Transverse colon (tissue), 4 donors: ENCODE results near the gene ALKBH7. TPM values are rescaled to one million over a fixed set of nuclear protein-coding genes. Genes with fewer than 3 reads are reported as not detected.
"Not testable (repeated sequence)": the region's sequence is repeated elsewhere in the genome, so short reads cannot be mapped to it uniquely, and the experiment has no call there.

Source experiments
- DNase-seq: peaks from one replicate; pipeline ENCODE4 v3.0.0-alpha.2; 2019
- H3K27ac ChIP-seq, 4 donors: fragments of 200-600 bp; sonication (generic); 2 replicates each; pipeline ENCODE4 v1.5.1; 2016 to 2018; ENCODE audit warnings: inconsistent platforms in 4 of 4
- H3K27me3 ChIP-seq: fragments of 200-600 bp; sonication (generic); 2 replicates; pipeline ENCODE4 v1.5.1; 2017; ENCODE audit warnings: inconsistent platforms
- H3K36me3 ChIP-seq, 4 donors: fragments of 200-600 bp; sonication (generic); 2 replicates each; pipeline ENCODE4 v1.5.1; 2017 to 2019; ENCODE audit warnings: inconsistent platforms in 4 of 4
- H3K4me1 ChIP-seq, 4 donors: fragments of 200-600 bp; sonication (generic); 2 replicates each; pipeline ENCODE4 v1.5.1; 2017 to 2020; ENCODE audit warnings: inconsistent platforms in 4 of 4
- H3K4me3 ChIP-seq, 4 donors: fragments of 200-600 bp; sonication (generic); 1 replicate in 1 of 4; 2 replicates in 3 of 4; pipeline versions ENCODE4 v1.5.1 to v1.6.1; 2017 to 2019; ENCODE audit warnings: inconsistent platforms in 4 of 4
- H3K9me3 ChIP-seq, 2 donors: fragments of 200-600 bp; sonication (generic); 2 replicates each; pipeline ENCODE4 v1.5.1; 2017 to 2019; ENCODE audit warnings: inconsistent platforms in 2 of 2
- CTCF ChIP-seq, 5 experiments: fragments of 200-600 bp in 3 of 5; fragments of 450-650 bp in 2 of 5; sonication (generic) in 3 of 5; IDR thresholded peaks; 1 replicate in 2 of 5; 2 replicates in 3 of 5; pipeline ENCODE4 v1.5.1; 2016 to 2017; ENCODE audit warnings: antibody characterized with exemption in 5 of 5, inconsistent platforms in 3 of 5, mild to moderate bottlenecking in 2 of 5, moderate library complexity in 1 of 5
- EP300 ChIP-seq: sonication (generic); formaldehyde crosslinking; IDR thresholded peaks from one replicate; pipeline ENCODE4 v1.6.1; 2017; ENCODE audit warnings: antibody characterized with exemption, low read depth
- POLR2A ChIP-seq: fragments of 450-650 bp; IDR thresholded peaks from one replicate; pipeline ENCODE4 v1.6.1; 2016; ENCODE audit warnings: antibody characterized with exemption, mild to moderate bottlenecking, moderate library complexity
- POLR2AphosphoS5 ChIP-seq, 3 donors: sonication (generic); formaldehyde crosslinking; IDR thresholded peaks; one replicate each; pipeline ENCODE4 v1.6.1; 2016; ENCODE audit warnings: antibody characterized with exemption in 3 of 3
- WGBS, 2 donors: methylation state at CpG; one replicate each; pipeline ENCODE4 v1.1.5; 2018; ENCODE audit warnings: low coverage in 1 of 2; 5-methylcytosine and 5-hydroxymethylcytosine counted together
- in situ Hi-C, 4 donors: fragments of 200-750 bp; cut with MboI; loops; one replicate each; pipeline versions ENCODE4 v1.15.0 to v1.15.1; 2017; ENCODE audit warnings: low sequenced_read_pairs in 3 of 4, low pct_ligation_motif_present in 1 of 4, low pct_unique_long_range_greater_than_20kb in 1 of 4
- intact Hi-C: fragments of 100-400 bp; cut with DNase I; formaldehyde crosslinking; loops from one replicate; pipeline ENCODE4 v1.15.1; 2023; ENCODE audit warnings: low total_unique reads
- total RNA-seq, 4 donors: library from RNA; depleted of rRNA; stranded (reverse); fragments of >200 nt; gene quantifications; one replicate each; pipeline ENCODE4 v1.1.0, GENCODE V29; 2016

Gene ALKBH7
- total RNA-seq, 4 donors from 2014 or later: 135 to 188 (median 158) TPM

GRCh38 chr19:6393074-6393982 is 20.7 kb downstream of the ALKBH7 start, which contains the start of gene GTF2F1:
TSS of gene GTF2F1 (minus strand) at chr19:6393164. CDS start at chr19:6392995, 169 bp downstream.
- in situ Hi-C loops: no loop called here
- Histone ChIP-seq H3K27ac (peak within 1 kb of the TSS; percentile 89 to 98 (median 94)), H3K27me3 (no peaks in the 10 kb centered on the region), H3K4me3 (peak within 1 kb of the TSS; percentile 62 to 93 (median 82)), H3K9me3 (no peaks in the 10 kb centered on the region), H3K36me3 (peaks cover 0 to 22% (median 6%) of the 10 kb centered on the region in 4 donors), H3K4me1 (peaks cover 5 to 18% (median 8%) of the 10 kb centered on the region in 4 donors)
- intact Hi-C loops: loop anchor here (1.0 kb wide), 1 partner anchor 30 kb away; no protein-coding TSS in a partner anchor
- TF ChIP-seq CTCF (IDR thresholded peaks at IDR 0.05): peak in 3 of 5 experiments; percentile 14 to 31 (median 17)
- no peak for TF ChIP-seq EP300
- TF ChIP-seq POLR2A: peak; percentile 48
- TF ChIP-seq POLR2AphosphoS5 (IDR thresholded peaks at IDR 0.05): peak in 2 of 3 donors; percentile 44 to 55
- peak; percentile 93 for DNase-seq
- 1% methylated on average over 55 of the region's 69 CpGs; no CpG with 5 or more reads in 1 of the 2 donors for WGBS, 2 donors

GRCh38 chr19:6393983-6394412 is 21.4 kb downstream of the ALKBH7 start:
- TF ChIP-seq CTCF (IDR thresholded peaks at IDR 0.05) (no peak), POLR2A (no peak), POLR2AphosphoS5 (IDR thresholded peaks at IDR 0.05) (no peak), EP300 (no peak)
- in situ Hi-C loops (no loop called here), intact Hi-C loops (loop anchor here (1.0 kb wide), 1 partner anchor 29 kb away; no protein-coding TSS in a partner anchor)
- H3K4me3 ChIP-seq: peak overlapping the region; percentile 62 to 93 (median 82)
- H3K27me3 ChIP-seq: no peaks in the 10 kb centered on the region
- DNase-seq: peak; percentile 76
- WGBS, 2 donors: 0 to 28% methylated on average over 2 to 14 of the region's 14 CpGs
- H3K9me3 ChIP-seq: no peaks in the 10 kb centered on the region
- peaks cover 0 to 16% (median 3%) of the 10 kb centered on the region in 4 donors for H3K36me3 ChIP-seq
- H3K27ac ChIP-seq: peak overlapping the region; percentile 89 to 98 (median 94)
- peaks cover 5 to 18% (median 8%) of the 10 kb centered on the region in 4 donors for H3K4me1 ChIP-seq

GRCh38 chr19:6394831-6395230 is 22.2 kb downstream of the ALKBH7 start:
- Histone ChIP-seq H3K27ac (no peak overlapping the region), H3K27me3 (no peaks in the 10 kb centered on the region), H3K9me3 (no peaks in the 10 kb centered on the region), H3K4me3 (no peak overlapping the region), H3K36me3 (peaks cover 0 to 7% (median 0%) of the 10 kb centered on the region in 4 donors), H3K4me1 (peaks cover 5 to 18% (median 8%) of the 10 kb centered on the region in 4 donors)
- in situ Hi-C loops: no loop called here
- TF ChIP-seq EP300 (no peak), CTCF (IDR thresholded peaks at IDR 0.05) (no peak), POLR2AphosphoS5 (IDR thresholded peaks at IDR 0.05) (no peak), POLR2A (no peak)
- 92 to 94% methylated on average over 3 of the region's 3 CpGs for WGBS, 2 donors
- no peak for DNase-seq
- intact Hi-C loops: no loop called here

GRCh38 chr19:6396305-6396704 is 23.7 kb downstream of the ALKBH7 start:
- H3K27ac ChIP-seq: no peak overlapping the region
- TF ChIP-seq EP300 (no peak), POLR2AphosphoS5 (IDR thresholded peaks at IDR 0.05) (no peak), POLR2A (no peak)
- DNase-seq: no peak
- H3K27me3 ChIP-seq: no peaks in the 10 kb centered on the region
- intact Hi-C loops: no loop called here
- peaks cover 5 to 18% (median 8%) of the 10 kb centered on the region in 4 donors for H3K4me1 ChIP-seq
- H3K9me3 ChIP-seq: no peaks in the 10 kb centered on the region
- no peaks in the 10 kb centered on the region for H3K36me3 ChIP-seq
- 97% methylated on average over 12 of the region's 12 CpGs; no CpG with 5 or more reads in 1 of the 2 donors for WGBS, 2 donors
- H3K4me3 ChIP-seq: no peak overlapping the region
- in situ Hi-C loops: no loop called here

GRCh38 chr19:6400062-6400944 is 27.7 kb downstream of the ALKBH7 start:
- 79 to 90% methylated on average over 5 to 23 of the region's 23 CpGs for WGBS, 2 donors
- H3K4me3 ChIP-seq, in situ Hi-C loops, DNase-seq, intact Hi-C loops, H3K9me3 ChIP-seq, H3K27me3 ChIP-seq, H3K36me3 ChIP-seq, H3K27ac ChIP-seq: not testable (repeated sequence)
- H3K4me1 ChIP-seq: peaks cover 3 to 23% (median 13%) of the 10 kb centered on the region in 4 donors
